BLaER1 treated with 17β-estradiol and CSF1 and Interleukin-3, amounts not matched to agents 10 nM and 100 nM (cell line): Measurements from ENCODE around the gene TMEM170B.

ENCODE experiments used
- H3K27ac ChIP-seq, 11 experiments: shearing (Covaris generic); formaldehyde crosslinking; 2 replicates each; pipeline ENCODE4 v1.8.1; 2022
- H3K27me3 ChIP-seq, 11 experiments: shearing (Covaris generic); formaldehyde crosslinking; 2 replicates each; pipeline ENCODE4 v1.8.1; 2022
- H3K36me3 ChIP-seq, 11 experiments: shearing (Covaris generic); formaldehyde crosslinking; 2 replicates each; pipeline ENCODE4 v1.8.1; 2022
- H3K4me1 ChIP-seq, 10 experiments: shearing (Covaris generic); formaldehyde crosslinking; 2 replicates each; pipeline ENCODE4 v1.8.1; 2022
- H3K4me2 ChIP-seq, 11 experiments: shearing (Covaris generic); formaldehyde crosslinking; 2 replicates each; pipeline ENCODE4 v1.8.1; 2022
- H3K4me3 ChIP-seq, 10 experiments: shearing (Covaris generic); formaldehyde crosslinking; 2 replicates each; pipeline ENCODE4 v1.8.1; 2022
- H3K9ac ChIP-seq, 11 experiments: shearing (Covaris generic); formaldehyde crosslinking; 2 replicates each; pipeline ENCODE4 v1.8.1; 2022
- H3K9me3 ChIP-seq, 11 experiments: shearing (Covaris generic); formaldehyde crosslinking; replicated peaks in 1 of 11; 2 replicates each; pipeline ENCODE4 v1.8.1; 2022
- H4K20me1 ChIP-seq, 11 experiments: shearing (Covaris generic); formaldehyde crosslinking; 2 replicates each; pipeline ENCODE4 v1.8.1; 2022
- Cebpa-rat ChIP-seq, 11 experiments: shearing (Covaris generic); IDR thresholded peaks; 2 replicates each; pipeline ENCODE4 v1.8.1; 2022

The TMEM170B gene

GRCh38 chr6:11600251-11600650, 62.7 kb downstream of the TMEM170B start:
- H3K4me3 ChIP-seq, result no peak overlapping the region
- H3K36me3 ChIP-seq, result no peaks in the 10 kb centered on the region
- H3K27me3 ChIP-seq, result no peaks in the 10 kb centered on the region
- H3K9ac ChIP-seq, result no peak overlapping the region
- H3K27ac ChIP-seq, result no peak overlapping the region
- no peak overlapping the region for H3K4me2 ChIP-seq
- no peaks in the 10 kb centered on the region for H4K20me1 ChIP-seq
- TF ChIP-seq Cebpa-rat (IDR thresholded peaks at IDR 0.05), result no peak
- peaks cover 4 to 13% (median 4%) of the 10 kb centered on the region in 10 experiments for H3K4me1 ChIP-seq
- H3K9me3 ChIP-seq, result peaks cover 0 to 3% (median 0%) of the 10 kb centered on the region in 11 experiments; a peak in 1 of 22 replicates

GRCh38 chr6:11601776-11602605, 64.4 kb downstream of the TMEM170B start:
- H3K4me1 ChIP-seq, result peaks cover 9 to 26% (median 9%) of the 10 kb centered on the region in 10 experiments
- no peak overlapping the region for H3K4me2 ChIP-seq
- no peak for TF ChIP-seq Cebpa-rat (IDR thresholded peaks at IDR 0.05)

GRCh38 chr6:11604215-11604614, 66.7 kb downstream of the TMEM170B start:
- no peak for TF ChIP-seq Cebpa-rat (IDR thresholded peaks at IDR 0.05)
- Histone ChIP-seq H3K36me3 (no peaks in the 10 kb centered on the region), H3K9ac (no peak overlapping the region), H3K27ac (no peak overlapping the region), H3K9me3 (peaks cover 0 to 3% (median 0%) of the 10 kb centered on the region in 11 experiments; a peak in 1 of 22 replicates), H4K20me1 (no peaks in the 10 kb centered on the region), H3K4me2 (no peak overlapping the region), H3K4me1 (peaks cover 10 to 23% (median 13%) of the 10 kb centered on the region in 10 experiments), H3K27me3 (no peaks in the 10 kb centered on the region), H3K4me3 (no peak overlapping the region)

More at GRCh38 chr6:11601776-11602605, 64.4 kb downstream of the TMEM170B start:
- Histone ChIP-seq H3K27ac (no peak overlapping the region), H3K9ac (no peak overlapping the region), H4K20me1 (no peaks in the 10 kb centered on the region), H3K36me3 (no peaks in the 10 kb centered on the region), H3K4me3 (no peak overlapping the region), H3K9me3 (peaks cover 0 to 3% (median 0%) of the 10 kb centered on the region in 11 experiments; a peak in 1 of 22 replicates), H3K27me3 (no peaks in the 10 kb centered on the region)

- peaks cover 0 to 1% (median 0%) of the 10 kb centered on the region in 11 experiments; a peak in 1 of 22 replicates for H3K9me3 ChIP-seq
Measured at GRCh38 chr6:11604836-11605506, 67.4 kb downstream of the TMEM170B start.

GRCh38 chr6:11605507-11605905, 68.0 kb downstream of the TMEM170B start:
- H3K4me2 ChIP-seq, result peak overlapping the region; percentile 53 to 78 (median 65)
- H3K36me3 ChIP-seq, result no peaks in the 10 kb centered on the region
- H3K9me3 ChIP-seq, result no peaks in the 10 kb centered on the region
- no peak for TF ChIP-seq Cebpa-rat (IDR thresholded peaks at IDR 0.05)
- peaks cover 20 to 36% (median 26%) of the 10 kb centered on the region in 10 experiments for H3K4me1 ChIP-seq
- no peaks in the 10 kb centered on the region for H3K27me3 ChIP-seq
- H3K4me3 ChIP-seq, result no peak overlapping the region
- H4K20me1 ChIP-seq, result no peaks in the 10 kb centered on the region
- H3K9ac ChIP-seq, result no peak overlapping the region
- no peak overlapping the region for H3K27ac ChIP-seq

More at GRCh38 chr6:11604836-11605506, 67.4 kb downstream of the TMEM170B start:
- Histone ChIP-seq H3K9ac (no peak overlapping the region), H3K4me3 (no peak overlapping the region), H3K27ac (peak overlapping the region in 1 of 11 experiments; percentile 21; a peak in 1 of 22 replicates), H3K27me3 (no peaks in the 10 kb centered on the region), H3K4me2 (peak overlapping the region; percentile 53 to 78 (median 65)), H4K20me1 (no peaks in the 10 kb centered on the region), H3K4me1 (peaks cover 17 to 30% (median 21%) of the 10 kb centered on the region in 10 experiments), H3K36me3 (no peaks in the 10 kb centered on the region)
- no peak for TF ChIP-seq Cebpa-rat (IDR thresholded peaks at IDR 0.05)

GRCh38 chr6:11606332-11606731, 68.8 kb downstream of the TMEM170B start:
- H3K27ac ChIP-seq, result no peak overlapping the region
- no peaks in the 10 kb centered on the region for H3K9me3 ChIP-seq
- H4K20me1 ChIP-seq, result no peaks in the 10 kb centered on the region
- no peaks in the 10 kb centered on the region for H3K27me3 ChIP-seq
- H3K9ac ChIP-seq, result no peak overlapping the region
- H3K4me3 ChIP-seq, result no peak overlapping the region
- H3K4me2 ChIP-seq, result peak overlapping the region in 4 of 11 experiments; percentile 6 to 42 (median 19); a peak in 8 of 22 replicates
- no peak for TF ChIP-seq Cebpa-rat (IDR thresholded peaks at IDR 0.05)
- H3K36me3 ChIP-seq, result no peaks in the 10 kb centered on the region
- H3K4me1 ChIP-seq, result peaks cover 26 to 44% (median 34%) of the 10 kb centered on the region in 10 experiments

- Histone ChIP-seq H3K9me3 (no peaks in the 10 kb centered on the region), H3K4me2 (no peak overlapping the region), H3K9ac (no peak overlapping the region), H3K27ac (no peak overlapping the region), H3K36me3 (no peaks in the 10 kb centered on the region), H4K20me1 (no peaks in the 10 kb centered on the region), H3K4me3 (no peak overlapping the region), H3K4me1 (peaks cover 26 to 53% (median 36%) of the 10 kb centered on the region in 10 experiments), H3K27me3 (no peaks in the 10 kb centered on the region)
- no peak for TF ChIP-seq Cebpa-rat (IDR thresholded peaks at IDR 0.05)
Measured at GRCh38 chr6:11607383-11607782, 69.8 kb downstream of the TMEM170B start.

- Histone ChIP-seq H3K4me1 (peaks cover 26 to 53% (median 36%) of the 10 kb centered on the region in 10 experiments), H4K20me1 (no peaks in the 10 kb centered on the region), H3K9me3 (no peaks in the 10 kb centered on the region), H3K9ac (no peak overlapping the region), H3K36me3 (no peaks in the 10 kb centered on the region), H3K27me3 (no peaks in the 10 kb centered on the region), H3K4me2 (peak overlapping the region in 8 of 11 experiments; percentile 60 to 84 (median 74); a peak in 15 of 22 replicates), H3K4me3 (no peak overlapping the region), H3K27ac (no peak overlapping the region)
- TF ChIP-seq Cebpa-rat (IDR thresholded peaks at IDR 0.05), result no peak
Measured at GRCh38 chr6:11608600-11609323, 71.2 kb downstream of the TMEM170B start.
